ENCODE measurements around the gene CLEC3B. TPM values are rescaled to one million over a fixed set of nuclear protein-coding genes. Genes with fewer than 3 reads are reported as not detected.
"Not testable (repeated sequence)": the region's sequence is repeated elsewhere in the genome, so short reads cannot be mapped to it uniquely, and the experiment has no call there.

Gene CLEC3B
- polyA plus RNA-seq, 3 donors: 14.6 to 36.9 (median 22.7) TPM

DNA sequence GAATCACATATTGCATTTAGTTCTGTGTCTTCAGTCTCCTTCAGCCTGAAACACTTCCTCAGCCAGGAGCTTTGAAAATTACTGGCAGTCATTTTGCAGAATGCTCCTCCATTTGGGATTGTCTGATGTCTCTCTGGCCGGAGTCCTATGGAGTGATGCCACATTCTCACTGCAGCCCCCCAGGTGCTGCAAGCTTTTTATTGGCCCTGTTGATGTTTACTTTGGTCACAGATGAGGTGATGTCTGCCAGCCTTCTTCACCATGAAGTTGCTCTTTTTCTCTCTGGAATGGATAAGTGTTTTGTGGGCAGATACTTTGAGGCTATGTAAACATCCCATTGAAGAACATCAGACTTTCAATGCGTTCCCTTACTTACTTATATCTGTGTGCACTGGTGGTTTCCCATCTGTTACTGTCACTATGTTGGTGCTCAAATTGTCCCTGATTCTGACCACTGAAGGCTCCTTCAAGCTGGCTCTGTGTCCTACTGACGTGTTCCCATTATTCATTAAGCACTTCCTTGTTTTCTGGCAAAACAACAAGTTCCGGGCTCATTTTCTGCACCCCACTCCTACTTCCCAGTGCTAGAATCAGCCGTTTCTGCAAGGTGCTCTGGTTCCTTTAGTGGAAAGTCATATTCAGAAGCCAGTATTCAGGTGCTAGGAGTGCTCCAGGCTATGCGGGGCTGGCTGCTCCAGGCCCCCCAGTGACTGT is 1.4 kb upstream of the CLEC3B start:
- DNase-seq (ENCODE audit: extremely low read depth in 1 of 11, low read depth in 9 of 11, low spot score in 4 of 11): no peak

DNA sequence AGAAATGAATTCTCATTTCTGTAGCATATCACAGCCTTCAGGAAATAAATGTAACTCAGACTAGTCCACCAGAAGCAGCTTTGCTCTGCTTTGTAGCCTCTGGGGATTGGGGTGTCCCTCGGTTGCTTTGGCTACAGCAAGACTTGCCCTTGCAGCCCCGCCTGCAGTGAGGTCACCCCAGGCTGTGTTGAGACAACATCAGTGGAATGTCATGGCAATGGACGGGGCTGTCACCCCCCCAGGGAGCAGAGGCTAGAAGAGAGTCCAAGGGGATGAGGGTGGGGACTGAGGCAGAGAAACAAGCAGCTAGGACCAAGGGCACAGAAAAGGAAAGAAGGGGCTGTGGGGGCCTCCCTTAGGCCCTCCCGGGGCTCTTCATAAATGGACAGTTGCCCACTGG is 854 bp downstream of the CLEC3B start:
- DNase-seq (ENCODE audit: extremely low read depth in 1 of 11, low read depth in 9 of 11, low spot score in 4 of 11): no peak

DNA sequence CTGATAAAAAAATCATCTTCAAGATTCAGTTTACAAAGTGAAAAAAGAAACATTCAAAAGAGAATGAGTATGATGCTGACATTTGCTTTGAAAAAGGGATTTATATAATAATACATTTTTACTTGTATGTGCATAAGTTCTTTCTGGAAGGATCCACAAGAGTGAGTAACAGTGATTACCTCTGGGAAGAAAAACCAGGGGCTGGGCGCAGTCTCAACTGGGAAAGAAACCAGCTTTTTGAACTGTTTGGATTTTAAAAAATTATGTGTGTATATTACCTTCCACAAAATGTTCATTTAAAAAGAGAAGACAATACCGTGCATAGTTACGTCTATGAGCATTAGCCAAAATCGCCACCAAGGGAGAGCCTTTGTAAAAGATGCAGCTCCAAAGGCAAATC is 1.3 kb downstream of the CLEC3B start:
- no peak for DNase-seq (ENCODE audit: extremely low read depth in 1 of 11, low read depth in 9 of 11, low spot score in 4 of 11)

DNA sequence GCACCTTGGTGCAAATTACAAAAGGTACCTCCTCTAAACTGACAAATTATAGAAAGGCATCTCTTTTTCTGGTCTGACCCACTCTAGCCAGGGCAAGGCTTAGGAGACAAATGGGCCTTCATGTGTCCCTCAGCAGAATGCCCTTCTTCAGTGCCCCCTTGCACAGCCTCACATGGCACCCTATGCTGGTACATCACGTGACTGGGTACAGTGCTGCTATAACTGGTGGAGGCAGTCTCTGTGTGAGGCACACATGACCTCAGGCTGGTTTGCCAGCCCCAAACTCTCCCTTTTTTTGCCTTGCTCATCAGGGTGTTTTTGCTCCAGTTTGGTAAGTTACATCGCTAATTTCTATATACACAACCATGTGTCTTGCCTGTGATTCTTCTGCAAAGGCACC is 3.1 kb downstream of the CLEC3B start:
- DNase-seq (ENCODE audit: extremely low read depth in 1 of 11, low read depth in 9 of 11, low spot score in 4 of 11): no peak

DNA sequence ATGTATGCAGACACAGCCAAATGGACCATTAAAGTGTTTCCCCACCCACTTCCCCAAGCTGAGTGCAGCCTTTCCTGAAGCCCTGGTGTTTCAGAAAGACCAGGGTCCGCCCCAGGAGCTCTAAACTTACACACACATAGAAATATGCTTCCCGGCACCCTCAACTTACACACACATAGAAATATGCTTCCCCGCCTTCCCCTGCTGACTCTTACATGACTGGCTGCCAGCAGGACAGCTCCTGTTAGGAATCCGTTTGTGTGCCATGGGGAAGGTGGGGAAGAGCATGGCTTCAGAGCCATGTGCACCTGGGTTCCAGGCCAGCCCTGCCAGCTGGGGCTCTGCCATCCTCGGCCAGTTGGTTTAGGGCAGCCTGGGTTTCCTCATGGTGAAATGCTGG is 3.6 kb downstream of the CLEC3B start:
- DNase-seq (ENCODE audit: extremely low read depth in 1 of 11, low read depth in 9 of 11, low spot score in 4 of 11): no peak

- no peak for DNase-seq (ENCODE audit: extremely low read depth in 1 of 11, low read depth in 9 of 11, low spot score in 4 of 11)
Measured at GRCh38 chr3:45031531-45031930, 5.4 kb downstream of the CLEC3B start.

- no peak for DNase-seq (ENCODE audit: extremely low read depth in 1 of 11, low read depth in 9 of 11, low spot score in 4 of 11)
Measured at GRCh38 chr3:45032113-45032512, 6.0 kb downstream of the CLEC3B start.

DNA sequence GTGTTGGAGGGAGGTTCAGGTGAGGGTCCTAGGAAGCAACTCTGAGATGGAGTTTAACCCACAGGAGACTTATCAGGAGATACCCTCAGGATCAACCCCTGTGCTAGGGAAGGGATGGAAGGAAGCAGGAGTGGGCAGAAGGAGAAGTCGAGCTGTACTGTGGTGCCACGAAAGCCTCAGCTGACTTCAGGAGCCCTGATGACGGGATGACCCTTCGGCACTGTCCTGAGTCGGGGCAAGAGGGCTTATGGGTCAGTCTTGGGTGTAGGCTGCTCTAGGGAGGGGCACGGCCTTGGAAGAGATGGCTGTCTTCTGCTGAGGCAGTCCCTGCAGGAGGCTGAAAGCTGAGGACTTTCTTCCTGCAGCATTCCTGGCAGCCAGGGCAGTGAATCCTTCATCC is 7.7 kb downstream of the CLEC3B start:
- DNase-seq (ENCODE audit: extremely low read depth in 1 of 11, low read depth in 9 of 11, low spot score in 4 of 11): no peak

DNA sequence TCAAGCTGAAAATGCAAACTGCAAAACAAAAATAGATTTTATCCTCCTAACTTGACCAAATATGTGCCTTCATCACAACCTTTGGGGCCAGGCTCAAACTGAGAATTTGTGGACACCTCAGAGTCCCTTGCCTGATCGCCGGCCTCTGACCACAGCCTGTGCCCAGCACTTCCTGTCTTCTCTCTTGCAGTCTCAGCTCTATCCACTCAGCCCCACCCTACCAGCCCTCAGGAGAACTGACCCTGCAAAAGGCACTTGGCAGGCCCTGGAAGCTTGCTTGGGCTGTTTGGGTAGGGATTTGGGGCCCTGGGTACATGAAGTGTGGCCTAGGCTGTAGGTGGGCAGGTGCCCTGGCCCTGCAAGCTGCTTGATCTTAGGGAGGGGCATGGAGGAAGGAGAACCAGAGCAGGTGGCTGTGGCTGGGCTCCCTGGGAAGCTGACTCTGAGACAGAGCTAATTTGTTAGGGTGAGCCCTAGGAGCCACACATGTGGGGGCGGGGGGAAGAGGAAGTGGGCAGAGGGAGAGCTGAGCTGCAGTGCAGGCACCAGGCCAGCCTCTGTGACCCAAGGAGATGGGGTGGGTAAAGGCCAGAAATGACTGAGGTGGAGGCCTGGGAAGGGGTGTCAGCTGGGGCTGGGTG is 8.6 kb downstream of the CLEC3B start:
- no peak for DNase-seq (ENCODE audit: extremely low read depth in 1 of 11, low read depth in 9 of 11, low spot score in 4 of 11)

- DNase-seq (ENCODE audit: extremely low read depth in 1 of 11, low read depth in 9 of 11, low spot score in 4 of 11): no peak
Measured at GRCh38 chr3:45035441-45036301, 9.6 kb downstream of the CLEC3B start.

- DNase-seq (ENCODE audit: extremely low read depth in 1 of 11, low read depth in 9 of 11, low spot score in 4 of 11): peak; percentile 77 to 93 (median 87)
Measured at GRCh38 chr3:45037720-45038455, 11.8 kb downstream of the CLEC3B start.

- no peak for DNase-seq (ENCODE audit: extremely low read depth in 1 of 11, low read depth in 9 of 11, low spot score in 4 of 11)
Measured at GRCh38 chr3:45041666-45042065, 15.6 kb downstream of the CLEC3B start.

DNA sequence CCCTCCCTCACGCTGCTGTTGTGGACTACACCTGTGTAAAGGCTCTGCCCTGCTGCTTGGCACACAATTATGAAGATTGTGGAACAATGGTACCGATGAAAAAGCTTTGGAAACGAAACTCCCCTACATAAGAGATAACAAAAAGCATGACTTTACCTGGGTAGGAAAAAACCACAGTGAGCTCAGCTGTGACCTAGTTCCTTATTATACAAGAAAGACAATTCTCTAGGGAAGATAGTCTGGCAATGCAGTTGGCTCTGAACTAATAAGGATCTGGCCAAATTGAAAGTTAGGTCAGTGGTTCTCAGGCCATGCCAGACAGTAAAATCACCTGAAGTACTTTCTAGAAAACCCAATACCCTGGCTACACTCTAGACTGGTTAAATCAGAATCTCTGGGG is 16.1 kb downstream of the CLEC3B start:
- no peak for DNase-seq (ENCODE audit: extremely low read depth in 1 of 11, low read depth in 9 of 11, low spot score in 4 of 11)

DNA sequence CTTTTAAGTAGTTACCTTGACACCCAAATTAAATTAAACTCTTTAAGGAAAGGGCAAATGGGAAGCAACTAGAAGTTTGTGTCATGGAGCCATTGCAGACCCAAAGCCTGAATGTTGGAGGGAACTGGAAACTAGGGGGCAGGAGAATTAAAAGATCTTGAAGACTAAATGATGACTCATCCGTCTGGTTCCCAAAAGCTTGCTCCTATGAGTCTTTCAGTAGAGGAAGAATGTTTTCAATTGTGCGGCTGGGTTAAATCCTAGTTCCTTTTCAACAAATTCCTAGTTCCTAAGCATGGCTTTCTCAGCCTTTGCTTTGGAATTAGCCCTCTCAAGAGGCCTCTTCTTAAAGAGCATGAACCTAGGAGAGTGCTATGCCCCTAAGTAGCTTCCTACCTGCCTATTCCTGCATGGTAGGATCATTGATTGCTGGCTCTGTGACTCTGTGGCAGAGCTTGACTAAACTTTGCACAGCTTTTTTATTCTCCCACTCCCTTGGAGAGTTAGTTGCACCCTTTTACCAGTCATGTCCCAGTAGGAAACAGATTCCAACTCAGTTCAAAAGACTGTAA is 17.7 kb downstream of the CLEC3B start:
- DNase-seq (ENCODE audit: extremely low read depth in 1 of 11, low read depth in 9 of 11, low spot score in 4 of 11): no peak

DNA sequence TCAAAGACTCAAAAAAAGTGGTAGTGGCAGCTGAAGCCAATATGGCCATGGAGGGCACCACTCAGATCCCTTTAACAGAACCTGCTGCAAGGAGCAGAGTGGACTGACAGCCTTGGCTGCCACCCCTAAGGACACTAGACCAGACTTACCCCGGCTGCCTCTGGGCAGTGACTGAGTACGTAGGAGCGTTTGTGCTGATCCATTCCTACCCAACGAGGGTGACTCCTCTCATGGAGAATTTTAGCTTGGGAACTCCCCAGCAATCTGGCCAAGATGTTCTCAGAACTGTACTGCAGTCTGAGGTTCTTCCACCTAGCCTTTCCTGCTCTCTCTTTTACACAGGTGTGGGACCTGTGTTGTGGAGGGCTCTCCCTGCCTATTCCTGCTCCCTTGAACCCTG is 22.1 kb downstream of the CLEC3B start:
- DNase-seq (ENCODE audit: extremely low read depth in 1 of 11, low read depth in 9 of 11, low spot score in 4 of 11): no peak

GRCh38 chr3:45049807-45050206 is 23.7 kb downstream of the CLEC3B start:
- no peak for DNase-seq (ENCODE audit: extremely low read depth in 1 of 11, low read depth in 9 of 11, low spot score in 4 of 11)

DNA sequence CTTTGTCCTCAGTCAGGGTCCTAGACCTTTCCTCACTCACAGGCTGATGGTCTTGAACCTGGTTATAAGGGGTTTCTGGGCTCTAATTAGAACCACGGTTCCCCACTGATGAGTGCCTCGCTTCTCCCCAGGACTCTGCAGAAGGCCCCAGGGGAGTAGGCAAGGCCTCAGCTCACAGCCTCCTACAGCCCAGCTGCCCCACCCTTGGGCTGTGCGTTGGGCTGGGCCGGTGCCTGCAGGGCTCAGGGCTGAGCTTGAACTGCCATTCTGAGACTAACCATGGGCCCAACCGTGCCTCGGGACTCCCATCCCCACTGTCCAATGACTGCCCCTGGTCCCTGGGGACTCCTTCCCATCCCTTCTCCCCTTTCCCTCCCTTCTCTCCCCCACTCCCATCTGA is 25.6 kb downstream of the CLEC3B start:
- DNase-seq (ENCODE audit: extremely low read depth in 1 of 11, low read depth in 9 of 11, low spot score in 4 of 11): no peak

- not testable (repeated sequence) for DNase-seq (ENCODE audit: extremely low read depth in 1 of 11, low read depth in 9 of 11, low spot score in 4 of 11)
Measured at GRCh38 chr3:45053805-45054195, 27.7 kb downstream of the CLEC3B start.

GRCh38 chr3:45054196-45054857 is 28.2 kb downstream of the CLEC3B start:
- no peak for DNase-seq (ENCODE audit: extremely low read depth in 1 of 11, low read depth in 9 of 11, low spot score in 4 of 11)
